GM21423 (cell line): ENCODE measurements around the gene KLHL21.
"Not testable (repeated sequence)": the region's sequence is repeated elsewhere in the genome, so short reads cannot be mapped to it uniquely, and the experiment has no call there.

Experiments used
- ATAC-seq: cut with Tn5 transposase; IDR thresholded peaks from one replicate; pipeline ENCODE4 v1.9.1; 2021; ENCODE audit warnings: mild to moderate bottlenecking, moderate library complexity; ENCODE audit not compliant: unreplicated experiment

Gene KLHL21

GRCh38 chr1:6585081-6585722 lies 17.5 kb downstream of the KLHL21 start:
- ATAC-seq, result no peak

GRCh38 chr1:6584126-6585080 lies 18.3 kb downstream of the KLHL21 start:
- ATAC-seq, result no peak

GRCh38 chr1:6582370-6582769 lies 20.3 kb downstream of the KLHL21 start:
- ATAC-seq, result no peak

GRCh38 chr1:6581561-6582305 lies 20.9 kb downstream of the KLHL21 start:
- no peak for ATAC-seq

GRCh38 chr1:6580593-6581409 lies 21.9 kb downstream of the KLHL21 start:
- ATAC-seq, result no peak

GRCh38 chr1:6580119-6580592 lies 22.5 kb downstream of the KLHL21 start:
- ATAC-seq, result no peak

- peak; percentile 95 for ATAC-seq
Measured at GRCh38 chr1:6579374-6580118, 23.1 kb downstream of the KLHL21 start, which contains the start of gene ZBTB48. TSS of gene ZBTB48 (plus strand) at chr1:6579994. CDS start at chr1:6580610, 616 bp downstream.

GRCh38 chr1:6578624-6579373 lies 23.9 kb downstream of the KLHL21 start:
- no peak for ATAC-seq

GRCh38 chr1:6577831-6578525 lies 24.7 kb downstream of the KLHL21 start:
- no peak for ATAC-seq

- no peak for ATAC-seq
Measured at GRCh38 chr1:6574818-6575217, 27.9 kb downstream of the KLHL21 start.

- no peak for ATAC-seq
Measured at GRCh38 chr1:6574025-6574620, 28.5 kb downstream of the KLHL21 start.

GRCh38 chr1:6572653-6573383 lies 29.9 kb downstream of the KLHL21 start:
- no peak for ATAC-seq

GRCh38 chr1:6570987-6571386 lies 31.7 kb downstream of the KLHL21 start:
- no peak for ATAC-seq

- no peak for ATAC-seq
Measured at GRCh38 chr1:6570100-6570499, 32.6 kb downstream of the KLHL21 start.

- no peak for ATAC-seq
Measured at GRCh38 chr1:6569033-6569432, 33.6 kb downstream of the KLHL21 start.

- ATAC-seq, result no peak
Measured at GRCh38 chr1:6560267-6560666, 42.4 kb downstream of the KLHL21 start.

GRCh38 chr1:6559161-6559560 lies 43.5 kb downstream of the KLHL21 start:
- not testable (repeated sequence) for ATAC-seq
